Ishikawa (cell line): ENCODE data around the gene RBM18.

Source experiments
- EP300 ChIP-seq: IDR thresholded peaks from 2 replicates; pipeline ENCODE4 v1.6.1; 2012; ENCODE audit warnings: borderline replicate concordance
- TAF1 ChIP-seq: IDR thresholded peaks from 2 replicates; pipeline ENCODE4 v1.6.1; 2012; ENCODE audit warnings: low read depth, mild to moderate bottlenecking
- TCF12 ChIP-seq: IDR thresholded peaks from 2 replicates; pipeline ENCODE4 v1.6.1; 2012; ENCODE audit warnings: low read depth
- YY1 ChIP-seq: IDR thresholded peaks from 2 replicates; pipeline ENCODE4 v1.6.1; 2012; ENCODE audit warnings: low read depth

- no peak for TF ChIP-seq YY1
- no peak for TF ChIP-seq TCF12
- no peak for TF ChIP-seq TAF1
- no peak for TF ChIP-seq EP300
Observed at GRCh38 chr9:122244349-122244748, 20.3 kb downstream of the RBM18 start.
